Prostate gland (tissue), 2 donors: Measurements from ENCODE around the gene CALHM6.

Experiments used
- CTCF ChIP-seq, 4 experiments: fragments of 200-600 bp in 2 of 4; fragments of 450-650 bp in 2 of 4; sonication (generic) in 2 of 4; IDR thresholded peaks; 1 replicate in 3 of 4; 2 replicates in 1 of 4; pipeline ENCODE4 v1.5.1; 2016 to 2019; ENCODE audit warnings: antibody characterized with exemption in 4 of 4, mild to moderate bottlenecking in 2 of 4, moderate library complexity in 2 of 4
- POLR2A ChIP-seq: fragments of 450-650 bp; IDR thresholded peaks from one replicate; pipeline ENCODE4 v1.6.1; 2016; ENCODE audit warnings: antibody characterized with exemption, mild to moderate bottlenecking
- POLR2AphosphoS5 ChIP-seq: sonication (generic); formaldehyde crosslinking; IDR thresholded peaks from one replicate; pipeline ENCODE4 v1.6.1; 2017; ENCODE audit warnings: antibody characterized with exemption

- TF ChIP-seq CTCF (IDR thresholded peaks at IDR 0.05) (no peak), POLR2AphosphoS5 (no peak), POLR2A (no peak)
Measured at GRCh38 chr6:116412270-116412669, 48.9 kb upstream of the CALHM6 start.
